KG1 (cell line): ENCODE data around the gene TRIM56.
"Not testable (repeated sequence)": the region's sequence is repeated elsewhere in the genome, so short reads cannot be mapped to it uniquely, and the experiment has no call there.

Experiments used
- DNase-seq: peaks from one replicate; lab custom pipeline; 2025; lab: John Stamatoyannopoulos, UW

TRIM56 gene

DNA sequence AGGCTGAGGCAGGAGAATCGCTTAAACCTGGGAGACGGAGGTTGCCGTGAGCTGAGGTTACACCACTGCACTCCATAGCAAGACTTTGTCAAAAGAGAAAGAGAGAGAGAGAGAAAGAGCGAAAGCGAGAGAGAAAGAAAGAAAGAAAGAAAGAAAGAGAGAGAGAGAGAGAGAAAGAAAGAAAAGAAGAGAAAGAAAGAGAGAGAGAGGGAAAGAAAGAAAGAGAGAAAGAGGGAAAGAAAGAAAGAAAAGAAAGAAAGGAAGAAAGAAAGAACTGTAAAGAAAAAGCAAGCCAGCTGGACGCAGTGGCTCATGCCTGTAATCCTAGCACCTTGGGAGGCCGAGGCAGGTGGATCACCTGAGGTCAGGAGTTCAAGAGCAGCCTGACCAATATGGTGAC lies 27.9 kb downstream of the TRIM56 start:
- not testable (repeated sequence) for DNase-seq

DNA sequence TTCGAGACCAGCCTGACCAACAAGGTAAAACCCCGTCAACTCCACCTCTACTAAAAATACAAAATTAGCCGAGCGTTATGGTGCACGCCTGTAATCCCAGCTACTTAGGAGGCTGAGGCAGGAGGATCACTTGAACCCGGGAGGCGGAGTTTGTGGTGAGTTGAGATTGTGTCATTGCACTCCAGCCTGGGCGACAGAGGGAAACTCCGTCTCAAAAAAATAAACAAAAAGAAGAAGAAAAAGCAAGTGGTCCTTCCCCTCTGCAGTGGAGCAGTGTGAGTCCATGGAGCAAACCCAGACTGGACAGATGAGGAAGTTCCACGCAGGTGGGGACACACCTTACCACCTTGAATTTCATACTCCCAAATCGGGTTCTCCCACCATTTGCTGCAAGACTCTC lies 28.6 kb downstream of the TRIM56 start:
- no peak for DNase-seq

DNA sequence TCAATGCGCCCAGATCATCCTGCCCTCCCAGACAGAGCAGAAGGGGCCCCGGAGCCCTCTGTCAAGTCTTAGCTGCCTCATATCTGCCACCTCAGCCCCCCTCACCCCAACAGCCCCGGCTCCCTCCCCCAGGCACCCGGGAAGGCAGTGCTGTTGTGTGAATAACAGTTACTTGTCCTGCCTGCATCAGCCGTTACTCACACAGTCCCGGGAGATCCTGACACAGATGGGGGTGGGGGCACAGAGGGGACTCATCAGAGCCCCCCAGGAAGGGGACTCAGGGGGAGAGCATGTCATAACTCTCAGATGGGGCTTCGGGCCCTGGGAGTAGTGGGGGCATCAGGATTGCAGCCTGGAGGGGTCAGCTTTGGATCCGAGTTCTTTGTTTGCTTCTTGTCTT lies 29.2 kb downstream of the TRIM56 start:
- DNase-seq: no peak

DNA sequence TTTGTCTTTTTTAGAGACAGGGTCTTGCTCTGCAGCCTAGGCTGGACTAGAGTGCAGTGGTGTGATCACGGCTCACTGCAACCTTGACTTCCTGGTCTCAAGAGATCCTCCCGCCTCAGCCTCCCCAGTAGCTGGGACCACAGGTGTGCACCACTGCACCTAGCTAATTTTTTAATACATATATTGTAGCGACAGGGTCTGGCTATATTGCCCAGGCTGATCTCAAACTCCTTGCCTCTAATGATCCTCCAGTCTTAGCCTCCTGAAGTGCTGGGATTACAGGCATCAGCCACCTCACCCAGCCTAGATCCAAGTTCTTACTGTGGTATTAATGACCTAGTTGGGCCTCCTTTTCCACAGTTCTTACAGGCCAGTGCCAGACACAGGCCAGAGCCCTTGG lies 29.9 kb downstream of the TRIM56 start:
- DNase-seq: no peak

DNA sequence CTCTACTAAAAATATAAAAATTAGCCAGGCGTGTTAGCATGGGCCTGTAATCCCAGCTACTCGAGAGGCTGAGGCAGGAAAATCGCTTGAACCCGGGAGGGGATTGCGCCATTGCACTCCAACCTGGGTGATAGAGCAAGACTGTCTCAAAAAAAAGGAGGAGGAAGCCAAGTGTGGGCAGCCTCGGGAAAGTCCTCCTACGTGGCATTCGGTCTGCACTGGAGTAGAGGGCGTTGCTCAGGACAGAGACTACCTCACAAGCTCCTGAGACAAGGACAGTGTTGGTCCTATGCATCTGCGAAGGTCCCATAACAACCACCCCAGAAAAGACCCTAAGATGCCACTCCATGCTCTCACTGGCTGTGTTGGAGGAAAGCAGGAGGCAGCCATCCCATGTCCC lies 31.6 kb downstream of the TRIM56 start:
- no peak for DNase-seq

DNA sequence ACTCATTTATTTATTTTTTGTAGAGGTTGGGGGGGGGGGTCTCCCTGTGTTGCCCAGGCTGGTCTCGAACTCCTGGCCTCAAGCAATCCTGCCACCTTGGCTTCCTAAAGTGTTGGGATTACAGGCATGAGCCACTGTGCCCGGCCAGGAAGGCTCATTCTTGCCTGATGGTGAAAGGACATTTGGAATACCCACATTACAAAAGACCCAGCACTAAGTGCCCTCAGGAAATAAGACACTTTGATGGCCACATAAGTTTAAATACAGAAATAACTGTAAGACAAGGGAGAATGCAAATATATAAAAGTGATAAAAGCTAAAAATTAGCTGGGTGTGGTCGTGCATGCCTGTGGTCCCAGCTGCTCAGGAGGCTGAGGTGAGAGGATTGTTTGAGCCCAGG lies 33.6 kb downstream of the TRIM56 start:
- DNase-seq: no peak

DNA sequence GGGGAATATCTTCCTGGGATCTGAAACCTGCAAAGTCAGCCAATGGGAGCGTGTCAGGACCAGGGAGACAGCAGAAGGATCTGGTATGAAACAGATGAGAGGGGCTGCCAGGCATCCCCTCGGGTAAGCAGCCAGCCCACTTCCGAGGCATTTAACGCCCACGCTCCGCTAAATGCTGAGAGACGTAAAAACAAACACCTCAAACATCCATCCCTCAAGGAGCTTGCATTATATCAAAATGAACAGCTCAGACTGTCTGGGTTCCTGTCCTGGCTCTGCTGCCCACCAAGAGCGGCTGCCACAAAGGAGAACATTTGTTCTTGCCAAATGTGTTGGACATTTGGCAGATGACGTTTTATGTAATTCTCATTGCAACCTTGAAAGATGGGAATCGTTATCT lies 34.6 kb downstream of the TRIM56 start:
- no peak for DNase-seq

DNA sequence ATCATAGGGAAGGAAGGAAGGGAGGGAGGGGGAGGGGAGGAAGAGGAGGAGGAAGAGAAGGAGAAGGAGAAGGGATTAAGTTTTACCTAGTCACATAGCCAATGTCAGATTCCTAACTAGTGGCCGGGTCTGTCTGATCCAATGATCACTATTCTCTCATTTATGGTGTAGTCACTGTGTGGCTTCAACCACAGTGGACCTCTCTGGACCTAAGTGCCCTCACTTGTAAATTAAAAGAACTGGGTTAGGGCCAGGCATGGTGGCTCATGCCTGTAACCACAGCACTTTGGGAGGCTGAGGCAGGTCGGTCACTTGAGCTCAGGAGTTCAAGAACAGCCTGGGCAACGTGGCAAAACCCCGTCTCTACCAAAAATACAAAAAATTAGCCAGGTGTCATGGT lies 35.0 kb downstream of the TRIM56 start:
- DNase-seq: no peak

DNA sequence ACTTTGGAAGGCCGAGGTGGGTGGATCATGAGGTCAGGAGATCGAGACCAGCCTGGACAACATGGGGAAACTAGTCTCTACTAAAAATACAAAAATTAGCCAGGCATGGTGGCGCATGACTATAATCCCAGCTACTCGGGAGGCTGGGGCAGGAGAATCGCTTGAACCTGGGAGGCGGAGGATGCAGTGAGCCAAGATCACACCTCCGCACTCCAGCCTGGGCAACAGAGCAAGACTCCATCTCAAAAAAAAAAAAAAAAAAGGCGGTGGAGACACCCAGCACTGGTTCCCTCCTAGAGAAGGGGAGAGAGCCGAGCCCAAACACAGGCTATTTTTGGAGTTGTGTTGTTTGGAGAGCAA lies 36.3 kb downstream of the TRIM56 start:
- DNase-seq: not testable (repeated sequence)

DNA sequence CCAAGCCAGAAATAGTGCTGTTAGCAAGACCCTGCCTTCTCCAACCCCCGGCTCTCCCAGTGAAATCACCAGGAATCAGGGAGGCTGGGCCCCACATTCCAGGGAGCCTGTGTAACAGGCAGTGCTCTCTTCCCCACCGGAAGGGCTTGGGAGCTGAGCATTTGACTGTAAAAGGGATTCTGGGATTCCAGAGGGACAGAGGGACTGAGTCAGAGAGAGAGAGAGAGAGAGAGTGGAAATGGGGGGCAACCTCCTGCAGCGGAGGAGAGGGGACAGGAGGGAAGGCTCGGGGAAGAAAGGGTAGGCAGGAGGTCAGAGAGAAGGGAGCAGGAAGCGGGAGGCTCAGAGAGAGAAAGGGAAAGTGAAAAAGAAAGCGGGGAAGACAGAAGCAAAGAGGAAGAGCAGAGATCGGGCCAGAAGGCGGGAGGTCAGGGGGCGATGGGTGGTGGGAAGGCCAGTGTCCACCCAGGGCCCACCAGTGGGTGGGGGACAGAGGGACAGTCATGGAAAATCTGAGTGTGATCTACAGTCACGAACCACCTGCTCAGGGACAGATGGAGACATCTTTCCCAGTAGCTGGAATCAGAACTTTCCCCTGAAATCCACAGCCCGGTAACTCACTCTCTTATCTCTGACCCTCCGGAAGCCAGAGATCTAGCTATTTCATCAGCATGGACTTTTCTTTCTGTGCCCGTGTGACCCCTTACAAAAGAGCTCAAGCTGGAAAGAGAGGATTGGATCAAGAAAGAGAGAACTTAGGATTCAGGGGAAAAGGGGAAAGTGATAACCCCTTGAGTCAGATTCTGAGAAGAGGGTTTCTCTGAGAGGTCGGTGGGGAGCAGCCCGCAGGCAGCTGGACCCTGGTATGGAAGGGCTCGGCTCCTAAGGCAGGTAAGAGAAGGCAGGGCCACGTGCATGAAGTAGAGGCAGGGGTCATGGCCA lies 37.0 kb downstream of the TRIM56 start:
- DNase-seq: no peak

DNA sequence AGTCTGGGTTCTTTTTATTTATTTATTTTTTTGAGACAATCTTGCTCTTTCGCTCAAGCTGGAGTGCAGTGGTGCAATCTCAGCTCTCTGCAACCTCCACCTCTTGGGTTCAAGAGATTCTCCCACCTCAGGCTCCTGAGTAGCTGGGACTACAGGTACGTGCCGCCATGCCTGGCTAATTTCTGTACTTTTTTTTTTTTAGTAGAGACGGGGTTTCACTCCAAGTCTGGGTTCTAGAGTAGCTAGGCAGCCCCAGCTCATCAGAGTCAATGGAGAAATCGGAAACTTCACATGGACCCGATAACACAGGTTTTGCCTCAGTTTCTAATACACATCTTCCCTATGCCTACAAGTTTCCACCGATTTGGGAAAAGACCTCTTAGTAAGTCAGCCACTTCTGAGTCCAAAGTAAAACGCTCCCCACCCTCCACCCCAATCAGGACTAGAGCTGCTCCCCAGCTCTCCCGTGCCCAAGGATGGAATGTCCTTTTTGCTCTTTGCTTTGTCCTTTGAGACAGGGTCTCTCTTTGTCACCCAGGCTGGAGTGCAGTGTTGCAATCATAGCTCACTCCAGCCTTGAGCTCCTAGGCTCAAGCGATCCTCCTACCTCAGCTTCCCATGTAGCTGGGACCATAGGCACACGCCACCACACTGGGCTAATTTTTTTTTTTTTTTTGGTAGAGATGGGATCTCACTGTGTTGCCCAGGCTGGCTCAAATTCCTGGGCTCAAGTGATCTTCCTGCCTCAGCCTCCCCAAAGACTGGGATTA lies 37.8 kb downstream of the TRIM56 start:
- no peak for DNase-seq

DNA sequence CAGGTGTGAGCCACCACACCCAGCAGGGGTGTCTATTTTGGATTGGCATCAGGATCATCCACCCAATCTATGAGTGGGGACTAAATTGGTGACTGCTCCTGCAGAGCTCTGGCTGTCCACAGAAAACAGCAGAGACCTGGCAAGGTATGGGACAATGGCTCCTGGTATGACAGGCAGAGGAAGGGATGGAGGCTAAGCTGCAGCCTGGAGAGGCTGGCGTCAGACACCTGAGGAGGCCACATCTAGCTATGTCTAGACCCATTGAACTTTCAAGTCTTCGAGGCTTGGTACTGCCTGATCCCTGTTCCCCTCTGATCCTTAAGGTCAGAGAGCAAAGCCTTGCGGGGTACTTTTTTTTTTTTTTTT lies 38.4 kb downstream of the TRIM56 start:
- DNase-seq: no peak

DNA sequence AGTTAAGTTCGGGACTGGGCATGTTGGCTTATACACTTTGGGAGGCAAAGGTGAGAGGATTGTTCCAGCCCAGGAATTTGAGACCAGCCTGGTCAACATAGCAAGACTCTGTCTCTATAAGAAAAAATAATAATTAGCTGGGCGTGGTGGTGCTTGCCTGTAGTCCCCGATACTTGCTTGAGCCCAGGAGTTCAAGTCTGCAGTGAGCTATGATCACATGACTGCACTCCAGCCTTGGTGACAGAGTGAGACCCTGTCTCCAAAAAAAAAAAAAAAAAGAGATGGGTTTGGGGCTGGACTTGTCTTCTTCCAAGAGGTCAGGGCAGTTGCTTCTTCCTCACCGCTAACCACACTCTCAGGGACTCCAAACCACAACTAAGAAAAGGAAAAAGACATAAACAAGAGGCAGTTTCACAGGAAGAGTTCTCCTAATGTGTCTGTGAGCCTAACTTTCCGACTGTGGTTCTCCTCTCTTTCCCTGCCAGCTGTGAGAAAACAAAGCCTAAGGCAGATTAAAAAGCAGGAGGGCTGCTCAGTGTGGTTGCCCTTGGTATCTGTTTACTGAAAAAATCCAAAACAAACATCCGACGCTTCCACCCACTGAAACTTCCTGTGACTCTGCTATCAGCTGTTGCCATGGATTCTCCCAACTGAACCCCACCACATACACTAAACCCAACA lies 39.2 kb downstream of the TRIM56 start:
- DNase-seq: no peak

DNA sequence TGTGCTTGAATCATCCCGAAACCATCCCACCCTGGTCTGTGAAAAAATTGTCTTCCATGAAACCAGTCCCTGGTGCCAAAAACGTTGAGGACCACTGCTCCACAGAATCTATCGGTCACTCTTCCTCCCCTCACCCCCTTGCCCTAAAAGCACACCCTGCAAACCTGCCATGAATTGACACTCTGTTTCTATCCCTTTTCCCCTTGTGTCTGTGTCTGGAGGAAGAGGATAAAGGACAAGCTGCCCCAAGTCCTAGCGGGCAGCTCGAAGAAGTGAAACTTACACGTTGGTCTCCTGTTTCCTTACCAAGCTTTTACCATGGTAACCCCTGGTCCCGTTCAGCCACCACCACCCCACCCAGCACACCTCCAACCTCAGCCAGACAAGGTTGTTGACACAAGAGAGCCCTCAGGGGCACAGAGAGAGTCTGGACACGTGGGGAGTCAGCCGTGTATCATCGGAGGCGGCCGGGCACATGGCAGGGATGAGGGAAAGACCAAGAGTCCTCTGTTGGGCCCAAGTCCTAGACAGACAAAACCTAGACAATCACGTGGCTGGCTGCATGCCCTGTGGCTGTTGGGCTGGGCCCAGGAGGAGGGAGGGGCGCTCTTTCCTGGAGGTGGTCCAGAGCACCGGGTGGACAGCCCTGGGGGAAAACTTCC lies 40.8 kb downstream of the TRIM56 start:
- no peak for DNase-seq

DNA sequence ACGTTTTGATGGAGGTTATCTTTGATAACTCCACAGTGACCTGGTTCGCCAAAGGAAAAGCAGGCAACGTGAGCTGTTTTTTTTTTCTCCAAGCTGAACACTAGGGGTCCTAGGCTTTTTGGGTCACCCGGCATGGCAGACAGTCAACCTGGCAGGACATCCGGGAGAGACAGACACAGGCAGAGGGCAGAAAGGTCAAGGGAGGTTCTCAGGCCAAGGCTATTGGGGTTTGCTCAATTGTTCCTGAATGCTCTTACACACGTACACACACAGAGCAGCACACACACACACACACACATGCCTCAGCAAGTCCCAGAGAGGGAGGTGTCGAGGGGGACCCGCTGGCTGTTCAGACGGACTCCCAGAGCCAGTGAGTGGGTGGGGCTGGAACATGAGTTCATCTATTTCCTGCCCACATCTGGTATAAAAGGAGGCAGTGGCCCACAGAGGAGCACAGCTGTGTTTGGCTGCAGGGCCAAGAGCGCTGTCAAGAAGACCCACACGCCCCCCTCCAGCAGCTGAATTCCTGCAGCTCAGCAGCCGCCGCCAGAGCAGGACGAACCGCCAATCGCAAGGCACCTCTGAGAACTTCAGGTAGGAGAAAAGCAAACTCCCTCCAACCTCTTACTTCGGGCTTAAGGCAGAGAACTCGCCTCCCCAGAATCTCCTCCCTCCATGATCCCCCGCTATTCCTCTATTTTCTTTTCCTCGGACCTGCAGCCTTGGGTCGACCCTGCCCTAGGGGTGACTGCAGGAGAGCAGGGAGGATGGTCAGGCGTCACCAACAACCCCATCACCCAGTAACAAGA lies 41.6 kb downstream of the TRIM56 start, which contains the start of gene SERPINE1:
Gene SERPINE1 (plus strand): TSS at position 454 of the 809 bp plus-strand sequence. CDS start 1,290 bp downstream, outside the sequence.
- no peak for DNase-seq

DNA sequence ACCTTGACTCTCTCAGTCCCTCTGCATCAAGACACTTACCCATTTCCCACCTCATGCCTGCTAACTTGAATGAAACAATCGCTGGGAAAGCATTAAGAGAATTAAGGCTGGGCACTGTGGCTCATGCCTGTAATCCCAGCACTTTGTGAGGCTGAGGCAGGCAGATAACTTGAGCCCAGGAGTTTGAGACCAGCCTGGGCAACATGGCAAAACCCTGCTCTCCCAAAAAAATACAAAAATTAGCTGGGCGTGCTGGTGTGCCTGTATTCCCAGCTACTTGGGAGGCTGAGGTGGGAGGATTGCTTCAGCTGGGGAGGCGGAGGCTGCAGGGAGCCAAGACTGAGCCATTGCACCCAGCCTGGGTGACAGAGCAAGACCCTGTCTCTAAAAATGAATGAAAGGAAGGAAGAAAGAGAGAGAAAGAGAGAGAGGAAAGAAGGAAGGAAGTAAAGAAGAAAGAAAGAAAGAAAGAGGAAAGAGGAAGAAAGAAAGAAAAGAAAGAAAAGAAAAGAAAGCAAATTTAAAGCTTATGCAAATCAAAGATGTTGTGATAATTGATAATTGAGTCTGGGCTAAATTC lies 42.3 kb downstream of the TRIM56 start:
- no peak for DNase-seq

DNA sequence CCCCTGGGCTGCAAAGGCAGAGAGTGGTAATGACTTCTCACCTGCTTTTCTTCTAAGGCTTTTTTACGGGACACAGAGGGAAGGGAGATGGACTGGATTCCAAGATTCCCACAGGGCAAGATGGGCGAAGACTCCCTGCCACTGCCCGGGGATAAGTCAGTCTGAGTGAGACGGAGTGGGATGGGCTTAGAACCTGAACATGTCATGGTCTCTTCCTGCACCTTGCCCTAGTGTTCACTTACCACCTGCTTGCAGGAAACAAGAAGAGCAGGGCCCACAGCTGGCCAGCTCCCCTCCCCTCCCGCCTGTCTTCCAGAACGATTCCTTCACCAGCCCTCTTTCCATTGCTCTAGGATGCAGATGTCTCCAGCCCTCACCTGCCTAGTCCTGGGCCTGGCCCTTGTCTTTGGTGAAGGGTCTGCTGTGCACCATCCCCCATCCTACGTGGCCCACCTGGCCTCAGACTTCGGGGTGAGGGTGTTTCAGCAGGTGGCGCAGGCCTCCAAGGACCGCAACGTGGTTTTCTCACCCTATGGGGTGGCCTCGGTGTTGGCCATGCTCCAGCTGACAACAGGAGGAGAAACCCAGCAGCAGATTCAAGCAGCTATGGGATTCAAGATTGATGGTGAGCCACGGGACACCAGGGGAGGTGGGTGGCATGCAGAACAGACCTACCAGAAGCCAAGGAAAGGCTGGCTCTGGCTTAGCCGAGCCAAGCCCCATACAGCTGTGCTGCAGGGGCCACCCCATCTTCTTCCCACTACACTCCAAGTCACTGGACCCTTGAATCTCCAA lies 43.0 kb downstream of the TRIM56 start:
- DNase-seq: no peak

DNA sequence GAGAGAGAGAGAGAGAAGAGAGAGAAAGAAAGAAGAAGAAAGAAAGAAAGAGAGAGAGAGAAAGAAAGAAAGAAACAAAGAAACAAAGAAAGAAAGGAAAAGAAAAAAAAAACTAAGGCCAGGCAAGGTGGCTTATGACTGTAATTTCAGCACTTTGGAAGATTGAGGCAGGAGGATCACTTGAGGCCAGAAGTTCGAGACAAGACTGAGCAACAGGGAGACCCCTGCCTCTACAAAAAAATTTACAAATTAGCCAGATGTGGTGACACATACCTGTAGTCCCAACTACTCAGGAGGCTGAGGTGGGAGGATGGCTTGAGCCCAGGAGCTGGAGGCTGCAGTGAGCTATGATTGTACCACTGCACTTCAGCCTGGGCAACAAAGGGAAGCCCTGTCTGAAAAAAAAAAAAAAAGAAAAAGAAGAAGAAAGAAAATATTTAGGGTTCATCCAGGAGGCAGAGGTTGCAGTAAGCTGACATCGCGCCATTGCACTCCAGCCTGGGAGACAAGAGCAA lies 44.4 kb downstream of the TRIM56 start:
- DNase-seq: no peak
